IPS-18a (cell line): ENCODE results near the gene TMEM87B.
A peak's percentile ranks its signal among the peaks of the same experiment; 100 is the strongest.

ENCODE experiments used
- H3K27ac ChIP-seq: one replicate; pipeline ENCODE4 v1.5.1; 2013; ENCODE audit warnings: low read length
- H3K27me3 ChIP-seq: one replicate; pipeline ENCODE4 v1.6.1; 2013; ENCODE audit warnings: mild to moderate bottlenecking, low read length; ENCODE audit not compliant: control insufficient read depth, insufficient read depth
- H3K36me3 ChIP-seq: one replicate; pipeline ENCODE4 v1.6.1; 2013; ENCODE audit warnings: low read depth, low read length; ENCODE audit not compliant: control insufficient read depth
- H3K4me1 ChIP-seq: one replicate; pipeline ENCODE4 v1.6.1; 2013; ENCODE audit warnings: low read depth, low read length; ENCODE audit not compliant: control insufficient read depth
- H3K4me3 ChIP-seq: one replicate; pipeline ENCODE4 v1.5.1; 2013; ENCODE audit warnings: low read length
- H3K9ac ChIP-seq: one replicate; pipeline ENCODE4 v1.6.1; 2013; ENCODE audit warnings: mild to moderate bottlenecking, low read length, moderate library complexity
- H3K9me3 ChIP-seq: one replicate; pipeline ENCODE4 v1.6.1; 2013; ENCODE audit warnings: low read depth, low read length; ENCODE audit not compliant: control insufficient read depth

Gene TMEM87B

DNA sequence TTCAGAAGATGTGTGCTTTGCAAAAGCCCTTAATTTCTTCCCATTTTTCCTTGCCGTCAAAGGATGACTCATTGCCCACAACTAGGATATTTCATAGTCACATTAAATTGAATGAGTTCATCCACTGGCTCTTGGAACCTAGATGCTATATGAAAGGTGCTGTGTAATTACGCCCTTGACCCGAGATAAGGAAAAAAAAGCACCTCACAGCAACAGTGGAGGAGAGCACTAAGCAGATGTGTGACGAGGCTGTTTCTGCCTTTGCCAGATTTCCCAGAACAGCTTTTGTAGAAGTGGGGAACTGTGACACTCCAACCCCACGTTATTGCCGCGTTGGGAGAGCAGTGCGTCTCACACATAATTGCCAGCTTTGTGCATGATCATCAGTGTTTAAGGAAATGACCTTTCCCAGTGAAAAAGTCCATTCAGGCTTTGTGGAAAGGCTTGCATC is 33.3 kb upstream of the TMEM87B start:
- Histone ChIP-seq H3K9me3 (no peaks in the 10 kb centered on the region), H3K9ac (no peak overlapping the region), H3K4me3 (no peak overlapping the region), H3K27ac (no peak overlapping the region), H3K36me3 (no peaks in the 10 kb centered on the region), H3K4me1 (no peaks in the 10 kb centered on the region), H3K27me3 (no peaks in the 10 kb centered on the region)

DNA sequence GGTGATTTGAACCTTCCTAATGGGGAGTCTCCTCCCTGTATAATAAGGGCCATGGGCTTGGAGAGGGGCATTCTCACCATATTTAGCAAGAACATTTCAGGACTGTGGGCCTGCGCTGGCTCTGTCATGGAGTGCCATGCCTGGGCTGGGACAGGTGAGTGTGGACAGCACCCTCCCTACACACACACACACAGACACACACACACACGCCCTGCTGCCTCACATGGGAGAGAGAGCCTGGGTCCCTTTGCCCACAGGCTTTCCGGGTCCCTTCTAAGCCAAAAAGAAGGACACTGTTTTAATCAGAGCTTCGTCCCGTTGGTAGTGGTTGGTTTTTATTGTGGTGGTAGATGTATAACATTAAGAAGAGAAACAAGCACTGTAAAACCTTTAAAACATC is 31.4 kb upstream of the TMEM87B start:
- Histone ChIP-seq H3K4me3 (no peak overlapping the region), H3K27ac (no peak overlapping the region), H3K9ac (no peak overlapping the region), H3K4me1 (no peaks in the 10 kb centered on the region), H3K9me3 (no peaks in the 10 kb centered on the region), H3K36me3 (no peaks in the 10 kb centered on the region), H3K27me3 (no peaks in the 10 kb centered on the region)

- Histone ChIP-seq H3K36me3 (no peaks in the 10 kb centered on the region), H3K27ac (no peak overlapping the region), H3K27me3 (no peaks in the 10 kb centered on the region), H3K4me1 (no peaks in the 10 kb centered on the region), H3K4me3 (no peak overlapping the region), H3K9ac (no peak overlapping the region), H3K9me3 (no peaks in the 10 kb centered on the region)
These were observed 30.8 kb upstream of the TMEM87B start for GRCh38 chr2:112024231-112024630.

DNA sequence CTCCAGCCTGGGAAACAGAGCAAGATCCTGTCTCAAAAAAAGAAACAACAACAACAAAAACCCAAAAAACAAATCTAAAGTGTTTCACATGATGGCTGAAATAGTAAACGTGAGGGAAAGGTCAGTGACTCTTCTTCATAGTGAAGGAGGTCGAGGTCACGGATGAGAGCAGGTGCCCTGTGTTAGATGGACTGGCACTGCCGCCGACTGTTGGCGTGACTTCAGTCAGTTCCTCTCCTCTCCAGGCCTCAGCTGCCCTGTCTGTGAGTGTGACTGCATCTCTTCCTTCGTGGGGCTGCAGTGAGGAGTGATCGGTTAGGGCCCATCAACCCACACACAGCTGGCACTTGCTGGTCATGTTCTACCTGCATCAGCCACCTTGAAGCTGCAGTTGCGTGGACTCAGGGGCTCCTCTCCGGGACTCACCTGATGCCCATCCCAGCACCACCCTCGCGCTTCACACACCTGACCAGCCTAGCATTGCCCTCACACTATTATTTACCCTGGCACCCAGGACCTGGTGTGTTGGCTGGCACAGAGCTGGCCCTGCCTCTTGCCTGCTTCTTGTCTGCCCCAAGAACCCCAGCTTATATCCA is 30.1 kb upstream of the TMEM87B start:
- no peak overlapping the region for H3K9ac ChIP-seq
- H3K27me3 ChIP-seq: no peaks in the 10 kb centered on the region
- H3K36me3 ChIP-seq: no peaks in the 10 kb centered on the region
- H3K27ac ChIP-seq: no peak overlapping the region
- no peaks in the 10 kb centered on the region for H3K9me3 ChIP-seq
- no peaks in the 10 kb centered on the region for H3K4me1 ChIP-seq
- H3K4me3 ChIP-seq: no peak overlapping the region

GRCh38 chr2:112026509-112026908 is 28.6 kb upstream of the TMEM87B start:
- no peaks in the 10 kb centered on the region for H3K9me3 ChIP-seq
- no peak overlapping the region for H3K27ac ChIP-seq
- no peaks in the 10 kb centered on the region for H3K27me3 ChIP-seq
- no peak overlapping the region for H3K4me3 ChIP-seq
- no peak overlapping the region for H3K9ac ChIP-seq
- peaks cover 2% of the 10 kb centered on the region for H3K4me1 ChIP-seq
- no peaks in the 10 kb centered on the region for H3K36me3 ChIP-seq

DNA sequence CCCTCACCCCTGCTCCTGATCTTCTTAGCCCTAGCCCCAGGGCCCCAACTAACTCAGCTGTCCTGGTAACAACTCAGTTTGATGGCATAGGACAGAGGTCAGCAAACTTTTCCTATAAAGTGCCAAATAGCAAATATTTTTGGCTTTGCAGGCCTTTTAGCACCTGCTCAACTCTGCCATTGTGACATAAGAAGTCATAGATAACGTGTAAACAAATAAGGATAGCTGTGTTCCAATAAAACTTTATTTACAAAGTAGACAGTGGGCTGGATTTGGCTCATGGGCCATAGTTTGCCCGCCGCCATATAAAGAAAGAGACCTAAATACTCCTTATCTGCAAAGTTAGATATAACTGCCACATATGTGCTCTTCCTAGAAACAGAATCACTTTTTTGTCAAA is 27.3 kb upstream of the TMEM87B start:
- Histone ChIP-seq H3K36me3 (no peaks in the 10 kb centered on the region), H3K27me3 (no peaks in the 10 kb centered on the region), H3K9me3 (no peaks in the 10 kb centered on the region), H3K4me3 (no peak overlapping the region), H3K9ac (no peak overlapping the region), H3K27ac (no peak overlapping the region), H3K4me1 (peaks cover 11% of the 10 kb centered on the region)

GRCh38 chr2:112029164-112029563 is 25.9 kb upstream of the TMEM87B start:
- H3K4me1 ChIP-seq: peaks cover 11% of the 10 kb centered on the region
- H3K27ac ChIP-seq: no peak overlapping the region
- H3K36me3 ChIP-seq: no peaks in the 10 kb centered on the region
- H3K9ac ChIP-seq: no peak overlapping the region
- no peaks in the 10 kb centered on the region for H3K27me3 ChIP-seq
- no peak overlapping the region for H3K4me3 ChIP-seq
- H3K9me3 ChIP-seq: no peaks in the 10 kb centered on the region

- H3K9ac ChIP-seq: peak overlapping the region; percentile 16
- no peaks in the 10 kb centered on the region for H3K27me3 ChIP-seq
- H3K27ac ChIP-seq: peak overlapping the region; percentile 14
- peaks cover 11% of the 10 kb centered on the region for H3K4me1 ChIP-seq
- H3K36me3 ChIP-seq: no peaks in the 10 kb centered on the region
- H3K4me3 ChIP-seq: peak overlapping the region; percentile 1
- H3K9me3 ChIP-seq: no peaks in the 10 kb centered on the region
These were observed 23.4 kb upstream of the TMEM87B start for GRCh38 chr2:112031473-112032223.

DNA sequence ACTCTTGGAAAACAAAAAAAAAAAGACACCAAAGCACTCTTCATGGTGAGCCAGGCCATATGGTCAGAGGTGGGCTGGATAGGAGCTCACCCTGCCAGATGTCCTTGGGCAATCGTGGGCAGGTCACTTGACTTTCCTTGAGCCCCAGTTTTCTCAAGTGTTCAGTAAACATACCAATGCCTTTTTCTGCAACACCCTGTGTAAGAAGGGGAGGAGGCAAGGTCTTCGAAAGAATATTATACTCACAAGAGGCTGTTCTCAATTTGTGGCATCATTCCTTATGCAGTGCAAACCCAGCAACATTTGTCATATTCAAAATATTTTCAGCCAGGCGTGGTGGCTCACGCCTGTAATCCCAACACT is 22.9 kb upstream of the TMEM87B start:
- peak overlapping the region; percentile 16 for H3K9ac ChIP-seq

DNA sequence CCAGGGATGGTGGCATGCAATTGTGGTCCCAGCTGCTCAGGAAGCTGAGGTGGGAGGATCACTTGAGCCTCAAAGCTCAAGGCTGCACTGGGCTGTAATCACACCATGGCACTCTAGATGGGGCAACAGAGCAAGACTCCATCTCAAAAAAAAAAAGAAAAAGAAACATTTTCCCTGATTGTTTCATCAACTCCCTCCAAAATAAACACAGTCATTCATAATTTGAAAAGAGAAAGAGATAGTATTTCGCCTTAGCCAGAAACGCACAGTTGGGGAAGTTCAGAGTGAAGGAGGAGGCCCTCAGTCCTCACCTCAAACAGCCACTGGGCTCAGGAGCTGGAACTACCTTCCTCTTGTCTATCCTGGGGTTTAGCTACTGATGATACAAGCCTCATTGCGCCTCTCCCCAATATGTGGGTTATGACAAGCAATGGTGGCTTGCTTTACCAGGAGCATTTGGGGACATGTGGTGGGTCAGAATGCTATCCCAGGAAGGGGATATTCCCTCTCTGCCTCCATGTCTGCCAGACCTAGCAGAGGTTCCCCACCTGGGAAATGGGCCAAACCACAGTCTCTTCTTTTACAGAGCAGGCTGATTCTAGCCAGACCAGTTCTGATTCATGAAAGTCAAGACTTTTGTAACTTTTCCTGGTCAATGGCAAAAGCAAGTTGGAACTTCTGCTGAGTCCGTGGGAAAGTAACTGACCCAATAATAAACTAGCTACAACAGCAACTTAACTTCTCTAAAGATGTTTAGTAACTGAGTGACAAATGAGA is 22.2 kb upstream of the TMEM87B start:
- Histone ChIP-seq H3K9me3 (no peaks in the 10 kb centered on the region), H3K4me1 (peaks cover 11% of the 10 kb centered on the region), H3K4me3 (no peak overlapping the region), H3K36me3 (no peaks in the 10 kb centered on the region), H3K27me3 (no peaks in the 10 kb centered on the region), H3K9ac (no peak overlapping the region), H3K27ac (no peak overlapping the region)

More for the DNA sequence above, 22.9 kb upstream of the TMEM87B start:
- Histone ChIP-seq H3K27ac (no peak overlapping the region), H3K4me1 (peaks cover 11% of the 10 kb centered on the region), H3K27me3 (no peaks in the 10 kb centered on the region), H3K9me3 (no peaks in the 10 kb centered on the region), H3K36me3 (no peaks in the 10 kb centered on the region), H3K4me3 (peak overlapping the region; percentile 1)

DNA sequence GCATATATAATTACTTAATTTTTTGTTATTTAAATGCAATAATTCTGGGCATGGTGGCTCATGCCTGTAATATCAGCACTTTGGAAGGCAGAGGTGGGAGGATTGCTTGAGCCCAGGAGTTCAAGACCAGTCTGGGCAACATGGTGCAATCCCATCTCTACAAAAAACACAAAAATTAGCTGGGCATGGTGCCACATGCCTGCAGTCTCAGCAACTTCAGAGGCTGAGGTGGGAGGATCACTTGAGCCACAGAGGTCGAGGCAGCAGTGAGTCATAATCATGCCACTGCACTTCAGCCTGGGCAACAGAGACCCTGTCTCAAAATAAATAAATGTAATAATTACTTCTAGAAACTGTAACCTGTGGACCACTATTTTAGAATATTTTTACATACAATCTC is 21.5 kb upstream of the TMEM87B start:
- Histone ChIP-seq H3K4me1 (peaks cover 11% of the 10 kb centered on the region), H3K27ac (no peak overlapping the region), H3K4me3 (no peak overlapping the region), H3K9ac (no peak overlapping the region), H3K36me3 (no peaks in the 10 kb centered on the region), H3K27me3 (no peaks in the 10 kb centered on the region), H3K9me3 (no peaks in the 10 kb centered on the region)
